H1 (cell line): ENCODE data around the gene OLFML2B. TPM values are rescaled to one million over a fixed set of nuclear protein-coding genes. Genes with fewer than 3 reads are reported as not detected.

ENCODE experiments used
- CHD7 ChIP-seq: fragments of 300-600 bp; sonication (generic); IDR thresholded peaks from 2 replicates; pipeline ENCODE4 v1.7.1; 2012; ENCODE audit warnings: low read length, moderate library complexity, mild to moderate bottlenecking, inconsistent platforms; ENCODE audit not compliant: insufficient replicate concordance
- polyA plus RNA-seq, 7 experiments: library from polyadenylated mRNA; depleted of rRNA in 3 of 7; stranded (reverse) in 5 of 7; unstranded in 2 of 7; fragments of >200 nt in 5 of 7; fragments of 200-250 nt in 2 of 7; gene quantifications; 1 replicate in 5 of 7; 2 replicates in 1 of 7; 4 replicates in 1 of 7; pipeline versions ENCODE4 v1.2.1 to v1.2.3, GENCODE V29; 2011 to 2013; ENCODE audit warnings: missing spikeins in 2 of 7, mixed read lengths in 2 of 7
- total RNA-seq: library from RNA; stranded (reverse); fragmentation: NEBNext Ultra II Directional; extraction: Animal tissue kit (Norgen Biotek cat#: 25700); gene quantifications from 2 replicates; pipeline ENCODE4 v1.2.1, GENCODE V29; 2021

The OLFML2B gene
- total and polyA plus RNA-seq, 2 of the 8 experiments (the other 6 are each of a cell fraction or from before 2014, with no cell fraction given): 6.5 to 10.4 TPM

DNA sequence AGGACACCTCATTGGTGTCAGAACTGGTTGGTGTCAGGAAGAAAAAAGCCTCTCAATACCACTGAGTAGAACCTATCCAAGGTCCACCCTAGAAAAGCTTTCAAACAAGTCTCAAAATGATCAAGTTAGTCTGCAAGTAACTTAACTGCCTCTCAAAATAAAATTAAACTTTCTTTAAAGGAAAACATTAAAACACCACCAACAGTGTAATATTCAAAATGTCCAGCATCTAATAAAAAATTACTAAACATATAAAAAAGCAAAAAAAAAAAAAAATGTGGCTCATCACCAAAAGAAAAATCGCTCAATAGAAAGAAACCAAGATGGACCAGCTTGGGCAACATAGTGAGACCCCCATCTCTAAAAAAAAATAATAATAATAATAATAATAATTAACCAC is 18.7 kb upstream of the OLFML2B start (continued):
- no peak for TF ChIP-seq CHD7
